HepG2 (cell line): ENCODE results near the gene KRT7. TPM values are rescaled to one million over a fixed set of nuclear protein-coding genes. Genes with fewer than 3 reads are reported as not detected.
A peak's percentile ranks its signal among the peaks of the same experiment; 100 is the strongest.

Experiments used
- ATAC-seq: fragments of 200-7000 bp; cut with Tn5 transposase; 3 replicates; pipeline ENCODE4 v1.9.1; 2020; ENCODE audit warnings: mild to moderate bottlenecking, moderate library complexity
- BruUV-seq: library from RNA; stranded (reverse); fragments of 400-500 nt; replicated peaks from 2 replicates; lab custom pipeline; 2021; lab: Mats Ljungman, UMichigan
- CTCF ChIA-PET: fragments of 300-600 bp; formaldehyde crosslinking; extraction: SDS; loops from one replicate; lab custom pipeline; 2021; ENCODE audit warnings: low total read pairs, inconsistent platforms, low intra/inter-chr PET ratio; lab: Yijun Ruan, JAX
- POLR2A ChIA-PET: fragments of 350-600 bp; sonication (Branson Sonifier 250); formaldehyde crosslinking; loops from one replicate; lab custom pipeline; 2020; ENCODE audit warnings: antibody characterized with exemption, inconsistent platforms; lab: Yijun Ruan, JAX
- DNase-seq: peaks from one replicate; pipeline ENCODE4 v3.0.0-alpha.2; 2015; ENCODE audit warnings: low spot score
- FAIRE-seq: peaks from 3 replicates; lab custom pipeline; 2011; peaks lifted over from hg19 to GRCh38; lab: Jason Lieb, UNC
- H2AFZ ChIP-seq: one replicate; pipeline ENCODE4 v1.6.1; 2011; ENCODE audit warnings: low read length, inconsistent platforms
- H3K27ac ChIP-seq: fragments of 300-600 bp; 3 replicates; pipeline ENCODE4 v1.8.0; 2011; ENCODE audit warnings: mixed run types, mild to moderate bottlenecking, mixed read lengths, low read length, inconsistent platforms; ENCODE audit not compliant: insufficient read depth; ENCODE audit errors: extremely low read length
- H3K27me3 ChIP-seq, 2 experiments: fragments of 200-600 bp in 1 of 2; 2 replicates in 1 of 2; 3 replicates in 1 of 2; pipeline versions ENCODE4 v1.6.0 to v1.8.0; 2011; ENCODE audit warnings: low read length in 2 of 2, mild to moderate bottlenecking in 2 of 2, moderate library complexity in 2 of 2, inconsistent platforms in 1 of 2; ENCODE audit not compliant: insufficient read depth in 2 of 2, control insufficient read depth in 1 of 2
- H3K36me3 ChIP-seq, 2 experiments: fragments of 200-600 bp in 1 of 2; replicated peaks in 1 of 2; 2 replicates in 1 of 2; 3 replicates in 1 of 2; pipeline versions ENCODE4 v1.5.1 to v1.8.0; 2011; ENCODE audit warnings: low read length in 2 of 2, inconsistent platforms in 1 of 2; ENCODE audit not compliant: insufficient read depth in 2 of 2, control insufficient read depth in 1 of 2
- H3K4me1 ChIP-seq: 2 replicates; pipeline ENCODE4 v1.5.1; 2012; ENCODE audit warnings: low read length, inconsistent platforms; ENCODE audit not compliant: insufficient read depth
- H3K4me2 ChIP-seq: 2 replicates; pipeline ENCODE4 v1.6.0; 2011; ENCODE audit warnings: low read depth, low read length, inconsistent platforms
- H3K4me3 ChIP-seq, 3 experiments: fragments of 200-600 bp in 1 of 3; sonication (generic), shearing (Covaris generic) in 1 of 3; replicated peaks in 1 of 3; 2 replicates each; pipeline ENCODE4 v1.5.1; 2011 to 2016; ENCODE audit warnings: low read length in 3 of 3, inconsistent platforms in 2 of 3, low read depth in 2 of 3, mild to moderate bottlenecking in 2 of 3, control low read depth in 1 of 3, mixed read lengths in 1 of 3; ENCODE audit not compliant: insufficient read depth in 1 of 3
- H3K79me2 ChIP-seq: one replicate; pipeline ENCODE4 v1.6.1; 2011; ENCODE audit warnings: low read length, inconsistent platforms; ENCODE audit not compliant: insufficient read depth
- H3K9ac ChIP-seq: 2 replicates; pipeline ENCODE4 v1.6.0; 2011; ENCODE audit warnings: mild to moderate bottlenecking, low read depth, low read length, inconsistent platforms; ENCODE audit not compliant: insufficient read depth
- H3K9me3 ChIP-seq: 2 replicates; pipeline ENCODE4 v1.5.1; 2012; ENCODE audit warnings: mild to moderate bottlenecking, low read length
- H4K20me1 ChIP-seq: 2 replicates; pipeline ENCODE4 v1.6.0; 2011; ENCODE audit warnings: inconsistent platforms, mild to moderate bottlenecking, low read length, moderate library complexity; ENCODE audit not compliant: insufficient read depth
- AHDC1 ChIP-seq: sonication (generic); formaldehyde crosslinking; IDR thresholded peaks from 2 replicates; pipeline ENCODE4 v1.5.1; 2020; ENCODE audit warnings: mild to moderate bottlenecking, missing genetic modification reagents, borderline replicate concordance
- ATF7 ChIP-seq, 2 experiments: fragments of 450-650 bp in 1 of 2; sonication (generic) in 1 of 2; formaldehyde crosslinking in 1 of 2; IDR thresholded peaks; 2 replicates each; pipeline versions ENCODE4 v1.4.0 to v1.6.1; 2016 to 2020; ENCODE audit warnings: antibody characterized with exemption in 1 of 2, mild to moderate bottlenecking in 1 of 2, missing genetic modification reagents in 1 of 2
- BCL6 ChIP-seq: IDR thresholded peaks from 2 replicates; pipeline ENCODE4 v1.6.1; 2016; ENCODE audit warnings: missing genetic modification reagents, missing compliant biosample characterization
- CREB1 ChIP-seq, 2 experiments: fragments of 450-650 bp in 1 of 2; IDR thresholded peaks; 2 replicates each; pipeline ENCODE4 v1.6.1; 2016 to 2017; ENCODE audit warnings: control low read depth in 1 of 2, mild to moderate bottlenecking in 1 of 2, missing compliant biosample characterization in 1 of 2, missing genetic modification characterization in 1 of 2
- ETS1 ChIP-seq: sonication (generic); formaldehyde crosslinking; IDR thresholded peaks from 2 replicates; pipeline ENCODE4 v1.4.0; 2020; ENCODE audit warnings: missing genetic modification reagents
- PRMT3 ChIP-seq: sonication (generic); formaldehyde crosslinking; IDR thresholded peaks from 2 replicates; pipeline ENCODE4 v1.8.1; 2022; ENCODE audit warnings: low read depth, mild to moderate bottlenecking, moderate library complexity, missing genetic modification reagents, borderline replicate concordance
- REST ChIP-seq, 2 experiments: IDR thresholded peaks; 2 replicates each; pipeline ENCODE4 v1.6.1; 2011 to 2012; ENCODE audit warnings: low read length in 2 of 2, borderline replicate concordance in 1 of 2, low read depth in 1 of 2, mild to moderate bottlenecking in 1 of 2, moderate library complexity in 1 of 2
- ZNF513 ChIP-seq: sonication (generic); formaldehyde crosslinking; conservative IDR thresholded peaks from 2 replicates; pipeline ENCODE4 v1.5.0; 2020; ENCODE audit warnings: missing genetic modification reagents
- ZNF720 ChIP-seq: sonication (generic); formaldehyde crosslinking; IDR thresholded peaks from 2 replicates; pipeline ENCODE4 v1.4.0; 2020; ENCODE audit warnings: missing genetic modification reagents
- ZNF749 ChIP-seq: sonication (generic); formaldehyde crosslinking; IDR thresholded peaks from 2 replicates; pipeline ENCODE4 v1.8.0; 2022; ENCODE audit warnings: mild to moderate bottlenecking, missing genetic modification reagents, moderate library complexity, borderline replicate concordance
- ZNF792 ChIP-seq: IDR thresholded peaks from 2 replicates; pipeline ENCODE4 v1.6.1; 2016
- ZSCAN31 ChIP-seq: sonication (generic); formaldehyde crosslinking; IDR thresholded peaks from 2 replicates; pipeline ENCODE4 v1.5.0; 2020; ENCODE audit warnings: low read depth, mild to moderate bottlenecking, missing genetic modification reagents
- WGBS: methylation state at CpG from one replicate; pipeline ENCODE4 v1.1.6; 2017; ENCODE audit warnings: low lambda C conversion rate; 5-methylcytosine and 5-hydroxymethylcytosine counted together
- in situ Hi-C: cut with HindIII; loops from 2 replicates; pipeline ENCODE4 v1.10.0; 2017; ENCODE audit warnings: low pct_unique_long_range_greater_than_20kb; ENCODE audit not compliant: extremely low pct_ligation_motif_present
- intact Hi-C: fragments of 100-400 bp; cut with micrococcal nuclease; formaldehyde crosslinking; loops from one replicate; pipeline ENCODE4 v1.10.0; 2022; ENCODE audit not compliant: unreplicated experiment
- polyA plus RNA-seq, 8 experiments: library from polyadenylated mRNA; depleted of rRNA in 3 of 8; stranded (reverse) in 7 of 8; unstranded in 1 of 8; fragments of >200 nt; fragmentation: Illumina TruSeq in 4 of 8; extraction: Trizol in 4 of 8; gene quantifications; 2 replicates each; pipeline versions ENCODE4 v1.2.1 to v1.2.3, GENCODE V29; 2011 to 2016; ENCODE audit warnings: low read depth in 4 of 8, missing spikeins in 1 of 8, mixed read lengths in 1 of 8; ENCODE audit not compliant: insufficient read depth in 1 of 8
- total RNA-seq, 5 experiments: library from RNA; depleted of rRNA; stranded (reverse); fragments of >200 nt; fragmentation: Illumina TruSeq; extraction: Trizol; gene quantifications; 2 replicates each; pipeline ENCODE4 v1.2.3, GENCODE V29; 2016; ENCODE audit warnings: low read depth in 1 of 5

The KRT7 gene
- total and polyA plus RNA-seq, 2 of the 13 experiments (the other 11 are each of a cell fraction or from before 2014, with no cell fraction given), result 0.83 TPM; not detected in 1

GRCh38 chr12:52184813-52185212 is 48.2 kb upstream of the KRT7 start:
- no peaks in the 10 kb centered on the region for H3K79me2 ChIP-seq
- CTCF ChIA-PET, result no interaction called here
- TF ChIP-seq ETS1 (CRISPR knock-in tag) (no peak), BCL6 (no peak), ZNF513 (CRISPR knock-in tag) (no peak), PRMT3 (no peak), ZNF720 (CRISPR knock-in tag) (no peak), ZNF749 (CRISPR knock-in tag) (no peak), ATF7 (IDR thresholded peaks at IDR 0.05) (peak; percentile 63), ATF7 (CRISPR knock-in tag; IDR thresholded peaks at IDR 0.05) (no peak), CREB1 (IDR thresholded peaks at IDR 0.05) (peak; percentile 62), CREB1 (CRISPR knock-in tag; IDR thresholded peaks at IDR 0.05) (no peak), ZNF792 (no peak), AHDC1 (CRISPR knock-in tag) (no peak), ZSCAN31 (CRISPR knock-in tag) (no peak), REST (IDR thresholded peaks at IDR 0.05; ENCODE audit: borderline replicate concordance in 1 of 2, low read depth in 1 of 2, low read length in 2 of 2) (no peak)

More at GRCh38 chr12:52184813-52185212, 48.2 kb upstream of the KRT7 start:
- Histone ChIP-seq H2AFZ (no peak overlapping the region), H4K20me1 (no peaks in the 10 kb centered on the region), H3K27me3 (peaks cover 0 to 2% of the 10 kb centered on the region in 2 experiments; a peak in 2 of 5 replicates), H3K27ac (no peak overlapping the region), H3K36me3 (no peaks in the 10 kb centered on the region), H3K4me2 (no peak overlapping the region), H3K4me1 (no peaks in the 10 kb centered on the region), H3K4me3 (no peak overlapping the region), H3K9ac (no peak overlapping the region), H3K9me3 (no peaks in the 10 kb centered on the region)
- BruUV-seq, result no TSS peak
- no peak for FAIRE-seq
- no peak for ATAC-seq
- POLR2A ChIA-PET, result no interaction called here
- DNase-seq, result no peak
- in situ Hi-C loops (no loop called here), intact Hi-C loops (no loop called here)
- 48% methylated on average over 6 of the region's 6 CpGs for WGBS
